DND-41 (cell line): ENCODE results near the gene ACR.

ENCODE experiments used
- ATAC-seq: fragments of 200-7000 bp; cut with Tn5 transposase; 3 replicates; pipeline ENCODE4 v1.9.1; 2021; ENCODE audit warnings: low read depth; ENCODE audit not compliant: insufficient read depth
- DNase-seq: peaks from one replicate; pipeline ENCODE4 v3.0.0-alpha.2; 2020
- H2AFZ ChIP-seq: 2 replicates; pipeline ENCODE4 v1.6.0; 2012; ENCODE audit warnings: low read depth, low read length
- H3K27ac ChIP-seq: 2 replicates; pipeline ENCODE4 v1.5.1; 2012; ENCODE audit warnings: low read length, inconsistent platforms
- H3K27me3 ChIP-seq: fragments of 200-600 bp; sonication (generic); 2 replicates; pipeline ENCODE4 v1.6.0; 2012; ENCODE audit warnings: low read length, mild to moderate bottlenecking, inconsistent platforms; ENCODE audit not compliant: insufficient read depth, poor library complexity
- H3K36me3 ChIP-seq: 2 replicates; pipeline ENCODE4 v1.5.1; 2012; ENCODE audit warnings: low read length, inconsistent platforms; ENCODE audit not compliant: insufficient read depth
- H3K4me1 ChIP-seq: 2 replicates; pipeline ENCODE4 v1.5.1; 2012; ENCODE audit warnings: mild to moderate bottlenecking, low read length; ENCODE audit not compliant: insufficient read depth
- H3K4me2 ChIP-seq: 2 replicates; pipeline ENCODE4 v1.6.0; 2012; ENCODE audit warnings: mild to moderate bottlenecking, moderate library complexity, low read length, inconsistent platforms; ENCODE audit not compliant: insufficient read depth
- H3K4me3 ChIP-seq, 2 experiments: fragments of 200-600 bp in 1 of 2; shearing (Covaris generic) in 1 of 2; 2 replicates each; pipeline ENCODE4 v1.5.1; 2012 to 2016; ENCODE audit warnings: inconsistent platforms in 2 of 2, low read length in 2 of 2, mild to moderate bottlenecking in 2 of 2, low read depth in 1 of 2, moderate library complexity in 1 of 2
- H3K79me2 ChIP-seq: 2 replicates; pipeline ENCODE4 v1.6.0; 2012; ENCODE audit warnings: low read length, inconsistent platforms; ENCODE audit not compliant: insufficient read depth
- H3K9ac ChIP-seq: 2 replicates; pipeline ENCODE4 v1.6.0; 2012; ENCODE audit warnings: low read depth, mild to moderate bottlenecking, inconsistent platforms, low read length, moderate library complexity
- H3K9me3 ChIP-seq: 2 replicates; pipeline ENCODE4 v1.5.1; 2012; ENCODE audit warnings: low read length, moderate library complexity, mild to moderate bottlenecking, inconsistent platforms; ENCODE audit not compliant: insufficient read depth, severe bottlenecking
- H4K20me1 ChIP-seq: 2 replicates; pipeline ENCODE4 v1.6.0; 2012; ENCODE audit warnings: low read length; ENCODE audit not compliant: insufficient read depth
- CTCF ChIP-seq: IDR thresholded peaks from 2 replicates; pipeline ENCODE4 v1.5.1; 2012; ENCODE audit warnings: borderline replicate concordance, low read length, moderate library complexity, mild to moderate bottlenecking; ENCODE audit not compliant: poor library complexity, severe bottlenecking; ENCODE audit errors: extremely low read depth
- EZH2 ChIP-seq: IDR thresholded peaks from 3 replicates; pipeline ENCODE4 v1.6.1; 2012; ENCODE audit warnings: borderline replicate concordance, low read depth, mild to moderate bottlenecking, moderate library complexity, low read length, inconsistent platforms; ENCODE audit not compliant: severe bottlenecking

The ACR gene

GRCh38 chr22:50715250-50715649 lies 22.8 kb upstream of the ACR start:
- Histone ChIP-seq H2AFZ (no peak overlapping the region), H3K4me3 (no peak overlapping the region), H3K9ac (no peak overlapping the region), H3K4me2 (no peak overlapping the region), H3K4me1 (no peaks in the 10 kb centered on the region), H4K20me1 (peaks cover 22% of the 10 kb centered on the region), H3K79me2 (no peaks in the 10 kb centered on the region), H3K36me3 (no peaks in the 10 kb centered on the region), H3K9me3 (no peaks in the 10 kb centered on the region), H3K27me3 (peaks cover 4% of the 10 kb centered on the region), H3K27ac (no peak overlapping the region)
- ATAC-seq (no peak), DNase-seq (no peak)
- TF ChIP-seq EZH2 (no peak), CTCF (no peak)

GRCh38 chr22:50715776-50716175 lies 22.2 kb upstream of the ACR start:
- Histone ChIP-seq H3K4me2 (no peak overlapping the region), H3K9me3 (no peaks in the 10 kb centered on the region), H3K27ac (no peak overlapping the region), H3K4me3 (no peak overlapping the region), H3K36me3 (no peaks in the 10 kb centered on the region), H4K20me1 (peaks cover 20% of the 10 kb centered on the region), H3K4me1 (no peaks in the 10 kb centered on the region), H3K79me2 (no peaks in the 10 kb centered on the region), H2AFZ (no peak overlapping the region), H3K9ac (no peak overlapping the region), H3K27me3 (peaks cover 4% of the 10 kb centered on the region)
- ATAC-seq (no peak), DNase-seq (no peak)
- TF ChIP-seq CTCF (no peak), EZH2 (no peak)

GRCh38 chr22:50716290-50717024 lies 21.5 kb upstream of the ACR start:
- H4K20me1 ChIP-seq = peaks cover 16% of the 10 kb centered on the region
- peaks cover 4% of the 10 kb centered on the region for H3K27me3 ChIP-seq
- no peak for DNase-seq
- no peak overlapping the region for H3K4me2 ChIP-seq
- no peaks in the 10 kb centered on the region for H3K9me3 ChIP-seq
- H2AFZ ChIP-seq = no peak overlapping the region
- H3K4me1 ChIP-seq = no peaks in the 10 kb centered on the region
- ATAC-seq = no peak
- TF ChIP-seq CTCF (no peak), EZH2 (no peak)
- no peak overlapping the region for H3K4me3 ChIP-seq
- H3K79me2 ChIP-seq = no peaks in the 10 kb centered on the region
- H3K9ac ChIP-seq = no peak overlapping the region
- no peaks in the 10 kb centered on the region for H3K36me3 ChIP-seq
- no peak overlapping the region for H3K27ac ChIP-seq
